Esophagus squamous epithelium (tissue), 5 donors: ENCODE data around the gene ACCS. TPM values are rescaled to one million over a fixed set of nuclear protein-coding genes. Genes with fewer than 3 reads are reported as not detected.
A peak's percentile ranks its signal among the peaks of the same experiment; 100 is the strongest.

ENCODE experiments used
- DNase-seq: peaks from one replicate; lab custom pipeline; 2025; lab: John Stamatoyannopoulos, UW
- H3K27ac ChIP-seq, 4 donors: fragments of 200-600 bp; sonication (generic); one replicate each; pipeline ENCODE4 v1.5.1; 2016 to 2019; ENCODE audit warnings: mild to moderate bottlenecking in 1 of 4
- H3K27me3 ChIP-seq, 4 donors: fragments of 200-600 bp; sonication (generic); 1 replicate in 3 of 4; 2 replicates in 1 of 4; pipeline versions ENCODE4 v1.5.1 to v1.6.0; 2017 to 2021; ENCODE audit warnings: antibody characterized with exemption in 1 of 4
- H3K36me3 ChIP-seq, 3 donors: fragments of 200-600 bp; sonication (generic); one replicate each; pipeline ENCODE4 v1.5.1; 2016 to 2019
- H3K4me1 ChIP-seq, 3 donors: fragments of 200-600 bp; sonication (generic); one replicate each; pipeline ENCODE4 v1.5.1; 2017 to 2019
- H3K4me3 ChIP-seq, 4 donors: fragments of 200-600 bp; sonication (generic); 1 replicate in 3 of 4; 2 replicates in 1 of 4; pipeline ENCODE4 v1.5.1; 2016 to 2019; ENCODE audit warnings: mild to moderate bottlenecking in 2 of 4, moderate library complexity in 1 of 4
- H3K9me3 ChIP-seq, 3 donors: fragments of 200-600 bp; sonication (generic); one replicate each; pipeline ENCODE4 v1.5.1; 2016 to 2019
- POLR2A ChIP-seq, 4 donors: fragments of 450-650 bp; IDR thresholded peaks; one replicate each; pipeline ENCODE4 v1.6.1; 2017; ENCODE audit warnings: antibody characterized with exemption in 4 of 4, mild to moderate bottlenecking in 4 of 4, moderate library complexity in 3 of 4
- WGBS, 2 donors: methylation state at CpG; one replicate each; pipeline ENCODE4 v1.1.5; 2018; 5-methylcytosine and 5-hydroxymethylcytosine counted together
- intact Hi-C: fragments of 100-400 bp; cut with DNase I; formaldehyde crosslinking; loops from one replicate; pipeline ENCODE4 v1.15.0; 2022
- total RNA-seq, 4 donors: library from RNA; depleted of rRNA; stranded (reverse); fragments of >200 nt; gene quantifications; one replicate each; pipeline ENCODE4 v1.1.0, GENCODE V29; 2016
- TF ChIP-seq, protein P1 (sequence below), 6 experiments: fragments of 450-650 bp in 4 of 6; fragments of 200-600 bp in 2 of 6; sonication (generic) in 2 of 6; IDR thresholded peaks; one replicate each; pipeline ENCODE4 v1.5.1; 2016 to 2019; ENCODE audit warnings: antibody characterized with exemption in 6 of 6, mild to moderate bottlenecking in 4 of 6, moderate library complexity in 4 of 6
- donor health status: DM: yes; HTN: yes; CAD: no.

The ACCS gene
- total RNA-seq, 4 donors from 2014 or later = 3.4 to 22.1 (median 4.9) TPM

GRCh38 chr11:44049832-44050231 lies 16.2 kb upstream of the ACCS start:
- Histone ChIP-seq H3K4me3 (no peak overlapping the region), H3K4me1 (no peaks in the 10 kb centered on the region), H3K27me3 (no peaks in the 10 kb centered on the region), H3K9me3 (no peaks in the 10 kb centered on the region), H3K36me3 (no peaks in the 10 kb centered on the region), H3K27ac (no peak overlapping the region)
- intact Hi-C loops = no loop called here
- WGBS, 2 donors = 56 to 70% methylated on average over 2 to 3 of the region's 3 CpGs
- no peak for DNase-seq
- TF ChIP-seq, protein P1, sequence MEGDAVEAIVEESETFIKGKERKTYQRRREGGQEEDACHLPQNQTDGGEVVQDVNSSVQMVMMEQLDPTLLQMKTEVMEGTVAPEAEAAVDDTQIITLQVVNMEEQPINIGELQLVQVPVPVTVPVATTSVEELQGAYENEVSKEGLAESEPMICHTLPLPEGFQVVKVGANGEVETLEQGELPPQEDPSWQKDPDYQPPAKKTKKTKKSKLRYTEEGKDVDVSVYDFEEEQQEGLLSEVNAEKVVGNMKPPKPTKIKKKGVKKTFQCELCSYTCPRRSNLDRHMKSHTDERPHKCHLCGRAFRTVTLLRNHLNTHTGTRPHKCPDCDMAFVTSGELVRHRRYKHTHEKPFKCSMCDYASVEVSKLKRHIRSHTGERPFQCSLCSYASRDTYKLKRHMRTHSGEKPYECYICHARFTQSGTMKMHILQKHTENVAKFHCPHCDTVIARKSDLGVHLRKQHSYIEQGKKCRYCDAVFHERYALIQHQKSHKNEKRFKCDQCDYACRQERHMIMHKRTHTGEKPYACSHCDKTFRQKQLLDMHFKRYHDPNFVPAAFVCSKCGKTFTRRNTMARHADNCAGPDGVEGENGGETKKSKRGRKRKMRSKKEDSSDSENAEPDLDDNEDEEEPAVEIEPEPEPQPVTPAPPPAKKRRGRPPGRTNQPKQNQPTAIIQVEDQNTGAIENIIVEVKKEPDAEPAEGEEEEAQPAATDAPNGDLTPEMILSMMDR (IDR thresholded peaks at IDR 0.05) = no peak
- TF ChIP-seq POLR2A (IDR thresholded peaks at IDR 0.05) = no peak

DNA sequence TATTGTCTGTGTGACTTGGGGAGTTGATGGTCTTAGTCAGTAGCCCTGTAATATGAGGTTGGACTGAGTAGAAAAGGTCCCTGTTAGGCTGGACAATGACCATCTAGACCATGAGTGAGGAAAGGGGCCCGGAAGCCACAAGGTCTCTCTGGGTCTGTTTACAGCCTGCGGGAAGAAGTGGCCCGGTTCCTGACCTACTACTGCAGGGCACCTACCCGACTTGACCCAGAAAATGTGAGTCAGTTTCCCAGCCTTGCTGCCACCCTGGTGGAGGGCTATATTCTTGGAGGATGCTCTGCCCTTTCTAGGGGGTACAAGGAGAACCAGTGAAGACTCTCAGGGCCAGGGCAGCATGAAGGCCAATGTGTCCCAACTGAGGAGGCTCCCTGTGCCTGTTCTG lies 14.9 kb upstream of the ACCS start:
- TF ChIP-seq, protein P1 (IDR thresholded peaks at IDR 0.05) = no peak
- TF ChIP-seq POLR2A (IDR thresholded peaks at IDR 0.05) = no peak
- 80 to 100% methylated on average over 1 to 2 of the region's 4 CpGs for WGBS, 2 donors
- no peak for DNase-seq

DNA sequence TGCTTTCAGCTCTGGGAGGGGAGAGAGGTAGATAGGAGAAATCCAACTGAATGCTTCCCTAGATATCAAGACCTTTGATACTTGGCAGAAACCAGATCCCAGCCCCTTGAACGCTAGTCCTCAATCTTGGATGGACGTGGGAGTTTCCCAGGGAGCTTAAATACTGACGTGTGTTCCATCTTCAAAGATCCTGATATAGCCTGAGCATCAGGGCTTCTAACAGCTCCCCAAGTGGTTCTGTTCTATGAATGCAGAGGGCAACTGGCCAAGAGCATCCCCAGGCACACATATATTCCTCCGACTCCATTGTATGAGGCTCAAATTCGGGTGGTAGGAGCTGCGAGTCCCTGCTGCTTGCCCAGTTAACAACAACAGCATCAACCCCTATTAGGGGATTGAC lies 8.7 kb upstream of the ACCS start:
- Histone ChIP-seq H3K4me3 (no peak overlapping the region), H3K4me1 (no peaks in the 10 kb centered on the region), H3K27ac (no peak overlapping the region), H3K9me3 (no peaks in the 10 kb centered on the region), H3K27me3 (no peaks in the 10 kb centered on the region), H3K36me3 (no peaks in the 10 kb centered on the region)
- no peak for DNase-seq
- WGBS, 2 donors = 74 to 84% methylated on average over 6 of the region's 6 CpGs
- TF ChIP-seq POLR2A (IDR thresholded peaks at IDR 0.05) = no peak
- TF ChIP-seq, protein P1 (IDR thresholded peaks at IDR 0.05) = no peak
- intact Hi-C loops = no loop called here

More for the DNA sequence above, 14.9 kb upstream of the ACCS start:
- Histone ChIP-seq H3K36me3 (no peaks in the 10 kb centered on the region), H3K9me3 (no peaks in the 10 kb centered on the region), H3K4me3 (no peak overlapping the region), H3K27ac (no peak overlapping the region), H3K4me1 (no peaks in the 10 kb centered on the region), H3K27me3 (no peaks in the 10 kb centered on the region)
- intact Hi-C loops = no loop called here

DNA sequence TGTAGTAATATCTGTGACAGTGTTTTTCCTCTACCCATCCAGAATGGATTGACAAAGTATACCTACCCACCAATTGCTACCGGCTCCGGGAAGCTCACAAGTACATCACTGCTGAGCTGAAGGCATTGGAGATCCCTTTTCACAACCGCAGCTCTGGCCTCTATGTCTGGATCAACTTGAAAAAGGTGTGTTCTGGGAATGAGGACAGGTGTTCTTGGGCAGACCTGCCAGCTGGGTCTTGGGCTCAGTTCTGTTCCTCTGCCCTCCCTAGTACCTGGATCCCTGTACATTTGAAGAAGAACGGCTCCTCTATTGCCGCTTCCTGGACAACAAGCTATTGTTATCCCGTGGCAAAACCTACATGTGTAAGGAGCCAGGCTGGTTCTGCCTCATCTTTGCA lies 7.8 kb upstream of the ACCS start:
- no peak for DNase-seq
- Histone ChIP-seq H3K36me3 (no peaks in the 10 kb centered on the region), H3K27me3 (no peaks in the 10 kb centered on the region), H3K9me3 (no peaks in the 10 kb centered on the region), H3K4me1 (no peaks in the 10 kb centered on the region), H3K4me3 (no peak overlapping the region), H3K27ac (no peak overlapping the region)
- intact Hi-C loops = no loop called here
- no peak for TF ChIP-seq POLR2A (IDR thresholded peaks at IDR 0.05)
- TF ChIP-seq, protein P1 (IDR thresholded peaks at IDR 0.05) = no peak
- 81 to 82% methylated on average over 6 of the region's 6 CpGs for WGBS, 2 donors

DNA sequence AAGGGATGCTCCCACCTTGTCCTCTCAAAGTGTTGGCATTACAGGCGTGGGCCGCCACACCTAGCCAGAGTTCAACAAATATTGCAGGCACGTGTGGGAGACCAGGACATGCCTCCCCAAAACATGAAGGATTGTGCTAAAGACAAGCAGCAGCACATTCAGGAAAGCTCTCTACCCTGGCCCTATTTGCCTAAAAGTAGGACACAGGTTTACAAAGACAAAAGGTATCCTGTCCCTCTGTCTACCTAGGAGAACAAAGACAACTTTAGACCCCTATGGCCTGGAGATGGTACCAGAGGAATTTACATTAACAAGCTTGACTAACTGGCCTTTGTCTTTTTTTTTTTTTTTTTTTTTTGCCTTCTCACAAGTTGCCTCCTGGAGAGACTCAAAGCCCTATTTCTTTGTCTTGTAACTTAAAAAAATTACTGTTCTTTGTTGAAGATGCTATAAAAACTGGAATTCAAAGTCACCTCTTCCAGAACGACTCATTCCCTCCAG lies 859 bp upstream of the ACCS start:
- WGBS, 2 donors = 76 to 78% methylated on average over 4 of the region's 4 CpGs
- Histone ChIP-seq H3K36me3 (no peaks in the 10 kb centered on the region), H3K4me1 (peaks cover 0 to 25% (median 9%) of the 10 kb centered on the region in 3 donors), H3K27me3 (no peaks in the 10 kb centered on the region), H3K9me3 (no peaks in the 10 kb centered on the region), H3K27ac (peak overlapping the region; percentile 88 to 96 (median 90)), H3K4me3 (no peak overlapping the region)
- intact Hi-C loops = no loop called here
- DNase-seq = no peak
- TF ChIP-seq, protein P1 (IDR thresholded peaks at IDR 0.05) = no peak
- TF ChIP-seq POLR2A (IDR thresholded peaks at IDR 0.05) = no peak
